Chondrocyte (in vitro differentiated cells): Measurements from ENCODE around the gene ITGA3. TPM values are rescaled to one million over a fixed set of nuclear protein-coding genes. Genes with fewer than 3 reads are reported as not detected.

Experiments used
- DNase-seq: peaks from one replicate; pipeline ENCODE4 v3.0.0; 2021; ENCODE audit warnings: mixed read lengths, low spot score
- H3K27ac Mint-ChIP-seq: one replicate; pipeline ENCODE4 v1.8.0; 2021; ENCODE audit warnings: mild to moderate bottlenecking, moderate library complexity, mixed read lengths; ENCODE audit not compliant: unreplicated experiment
- H3K27me3 Mint-ChIP-seq: 2 replicates; pipeline ENCODE4 v1.8.0; 2021; ENCODE audit warnings: low read depth, mixed read lengths
- H3K36me3 Mint-ChIP-seq: 2 replicates; pipeline ENCODE4 v1.8.0; 2021; ENCODE audit warnings: low read depth, mixed read lengths
- H3K4me1 Mint-ChIP-seq: 2 replicates; pipeline ENCODE4 v1.8.0; 2021; ENCODE audit warnings: low read depth, mild to moderate bottlenecking, mixed read lengths
- H3K4me3 Mint-ChIP-seq: one replicate; pipeline ENCODE4 v1.8.0; 2021; ENCODE audit warnings: mild to moderate bottlenecking, moderate library complexity, mixed read lengths; ENCODE audit not compliant: unreplicated experiment
- H3K9me3 Mint-ChIP-seq: 2 replicates; pipeline ENCODE4 v1.8.0; 2021; ENCODE audit warnings: low read depth, mixed read lengths
- CTCF ChIP-seq: fragments of 200-600 bp; sonication (generic); IDR thresholded peaks from 2 replicates; pipeline ENCODE4 v1.5.0; 2021; ENCODE audit warnings: antibody characterized with exemption, mild to moderate bottlenecking, moderate library complexity
- total RNA-seq: library from RNA; stranded (reverse); gene quantifications from 3 replicates; pipeline ENCODE4 v1.2.1, GENCODE V29; 2021

ITGA3 gene
- total RNA-seq, 1 donor from 2014 or later: 216 TPM

- Mint-ChIP-seq H3K27me3 (no peaks in the 10 kb centered on the region), H3K27ac (no peak overlapping the region), H3K9me3 (no peaks in the 10 kb centered on the region), H3K4me3 (no peak overlapping the region), H3K36me3 (peaks cover 64% of the 10 kb centered on the region), H3K4me1 (peaks cover 21% of the 10 kb centered on the region)
- no peak for TF ChIP-seq CTCF
- no peak for DNase-seq
Measured at GRCh38 chr17:50139185-50139783, 83.4 kb downstream of the ITGA3 start.

Other genes starting within 250 kb of the ITGA3 start
- not detected in 3 replicates for gene TAC4, start 208.0 kb upstream of the ITGA3 start, total RNA-seq
- 0.12 TPM in 1 of 3 replicates, not detected in the others for gene DLX4, start 86.9 kb upstream of the ITGA3 start, total RNA-seq
- 0.10 TPM in 1 of 3 replicates, not detected in the others for gene DLX3, start 60.9 kb upstream of the ITGA3 start, total RNA-seq
- 28.9 to 38.0 TPM (median 31.1 TPM) in 3 replicates for gene PDK2, start 39.2 kb downstream of the ITGA3 start, total RNA-seq
- 26.0 to 29.4 TPM (median 27.6 TPM) in 3 replicates for gene SAMD14, start 74.0 kb downstream of the ITGA3 start, total RNA-seq
- 75.4 to 84.2 TPM (median 79.3 TPM) in 3 replicates for gene PPP1R9B, start 94.6 kb downstream of the ITGA3 start, total RNA-seq
- gene SGCA, start 109.9 kb downstream of the ITGA3 start, total RNA-seq: 0.85 to 5.5 TPM (median 1.3 TPM) in 3 replicates
- 34,852 to 36,120 TPM (median 35,333 TPM) in 3 replicates for gene COL1A1, start 145.5 kb downstream of the ITGA3 start, total RNA-seq
- gene TMEM92, start 218.4 kb downstream of the ITGA3 start, total RNA-seq: 1.6 to 1.7 TPM (median 1.7 TPM) in 3 replicates